ENCODE data around the gene SLC16A3.

SLC16A3 gene

DNA sequence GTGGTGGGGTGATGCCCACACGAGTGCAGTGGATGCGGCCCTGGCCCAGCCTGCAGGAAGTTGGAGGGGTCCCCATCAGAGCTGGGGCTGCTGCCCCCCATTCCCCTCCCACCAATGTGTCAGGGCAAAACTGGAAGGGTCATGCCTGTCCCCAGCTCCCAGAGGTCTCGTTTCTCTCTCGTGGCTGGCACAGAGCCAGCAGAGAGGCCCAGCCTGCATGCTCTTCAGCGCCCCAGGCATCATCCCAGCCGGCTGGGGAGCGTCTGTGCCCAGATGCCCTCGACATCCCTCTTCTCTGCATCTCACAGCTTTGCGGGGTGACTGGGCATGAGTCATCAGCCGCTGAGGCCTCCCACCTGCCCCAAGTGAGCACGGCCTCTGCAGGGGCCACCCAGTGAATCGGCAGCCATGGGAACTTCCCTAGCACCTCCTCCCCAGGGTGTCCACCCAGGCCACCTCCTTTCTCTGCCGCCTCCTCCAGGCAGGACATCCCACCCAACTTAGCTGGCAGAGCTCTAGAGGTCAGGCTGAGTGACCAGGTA, 54.4 kb downstream of the SLC16A3 start:
- TF ChIP-seq, protein P1, sequence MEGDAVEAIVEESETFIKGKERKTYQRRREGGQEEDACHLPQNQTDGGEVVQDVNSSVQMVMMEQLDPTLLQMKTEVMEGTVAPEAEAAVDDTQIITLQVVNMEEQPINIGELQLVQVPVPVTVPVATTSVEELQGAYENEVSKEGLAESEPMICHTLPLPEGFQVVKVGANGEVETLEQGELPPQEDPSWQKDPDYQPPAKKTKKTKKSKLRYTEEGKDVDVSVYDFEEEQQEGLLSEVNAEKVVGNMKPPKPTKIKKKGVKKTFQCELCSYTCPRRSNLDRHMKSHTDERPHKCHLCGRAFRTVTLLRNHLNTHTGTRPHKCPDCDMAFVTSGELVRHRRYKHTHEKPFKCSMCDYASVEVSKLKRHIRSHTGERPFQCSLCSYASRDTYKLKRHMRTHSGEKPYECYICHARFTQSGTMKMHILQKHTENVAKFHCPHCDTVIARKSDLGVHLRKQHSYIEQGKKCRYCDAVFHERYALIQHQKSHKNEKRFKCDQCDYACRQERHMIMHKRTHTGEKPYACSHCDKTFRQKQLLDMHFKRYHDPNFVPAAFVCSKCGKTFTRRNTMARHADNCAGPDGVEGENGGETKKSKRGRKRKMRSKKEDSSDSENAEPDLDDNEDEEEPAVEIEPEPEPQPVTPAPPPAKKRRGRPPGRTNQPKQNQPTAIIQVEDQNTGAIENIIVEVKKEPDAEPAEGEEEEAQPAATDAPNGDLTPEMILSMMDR (IDR thresholded peaks at IDR 0.05; ENCODE audit: low read depth, low read length): no peak
- H3K4me3 ChIP-seq (ENCODE audit: low read depth, low read length): no peak overlapping the region

- TF ChIP-seq, protein P1 (IDR thresholded peaks at IDR 0.05; ENCODE audit: low read depth, low read length): no peak
These were observed 56.3 kb downstream of the SLC16A3 start for GRCh38 chr17:82285141-82285540.

DNA sequence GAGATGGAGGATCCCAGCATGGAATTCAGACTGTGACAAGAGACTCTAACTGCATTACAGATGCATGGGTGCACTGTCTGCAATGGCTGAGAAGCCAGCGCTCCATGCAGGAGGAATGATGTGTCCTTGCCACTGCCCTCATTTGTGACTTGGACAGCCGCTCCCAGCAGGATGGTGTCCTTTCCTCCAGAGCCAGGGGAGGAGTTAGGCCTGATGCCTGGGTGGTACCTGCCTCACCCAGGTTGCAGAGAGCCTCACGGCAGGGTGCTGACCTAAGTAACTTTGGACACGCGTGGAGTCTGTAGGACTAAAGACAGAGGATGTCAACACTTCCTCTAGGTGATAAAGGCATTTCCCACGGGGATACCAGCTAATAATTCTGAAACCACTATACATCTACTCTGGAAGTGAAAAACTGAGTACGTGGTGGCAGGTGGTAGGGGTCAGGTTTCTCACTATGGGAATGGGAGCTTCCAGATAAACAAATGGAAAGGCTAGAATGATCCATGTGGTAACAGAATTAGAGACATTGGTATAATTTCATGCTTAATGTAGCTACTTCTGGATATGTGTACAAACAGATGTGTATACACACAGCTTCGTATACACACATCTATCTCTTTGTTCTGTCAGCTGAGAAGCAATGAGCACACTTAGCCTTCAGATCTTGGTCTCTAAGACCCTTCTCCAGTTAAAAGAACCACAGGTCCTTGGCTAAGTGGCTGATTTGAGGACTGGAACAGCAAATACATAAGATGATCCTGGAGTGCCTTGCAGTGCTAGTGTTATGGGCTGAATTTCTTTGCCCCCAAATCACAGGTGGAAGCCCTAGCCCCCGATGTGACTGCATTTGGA, 58.4 kb downstream of the SLC16A3 start:
- H3K4me3 ChIP-seq (ENCODE audit: low read depth, low read length): no peak overlapping the region
- TF ChIP-seq, protein P1 (IDR thresholded peaks at IDR 0.05; ENCODE audit: low read depth, low read length): no peak

More at GRCh38 chr17:82285141-82285540, 56.3 kb downstream of the SLC16A3 start:
- H3K4me3 ChIP-seq (ENCODE audit: low read depth, low read length): no peak overlapping the region

DNA sequence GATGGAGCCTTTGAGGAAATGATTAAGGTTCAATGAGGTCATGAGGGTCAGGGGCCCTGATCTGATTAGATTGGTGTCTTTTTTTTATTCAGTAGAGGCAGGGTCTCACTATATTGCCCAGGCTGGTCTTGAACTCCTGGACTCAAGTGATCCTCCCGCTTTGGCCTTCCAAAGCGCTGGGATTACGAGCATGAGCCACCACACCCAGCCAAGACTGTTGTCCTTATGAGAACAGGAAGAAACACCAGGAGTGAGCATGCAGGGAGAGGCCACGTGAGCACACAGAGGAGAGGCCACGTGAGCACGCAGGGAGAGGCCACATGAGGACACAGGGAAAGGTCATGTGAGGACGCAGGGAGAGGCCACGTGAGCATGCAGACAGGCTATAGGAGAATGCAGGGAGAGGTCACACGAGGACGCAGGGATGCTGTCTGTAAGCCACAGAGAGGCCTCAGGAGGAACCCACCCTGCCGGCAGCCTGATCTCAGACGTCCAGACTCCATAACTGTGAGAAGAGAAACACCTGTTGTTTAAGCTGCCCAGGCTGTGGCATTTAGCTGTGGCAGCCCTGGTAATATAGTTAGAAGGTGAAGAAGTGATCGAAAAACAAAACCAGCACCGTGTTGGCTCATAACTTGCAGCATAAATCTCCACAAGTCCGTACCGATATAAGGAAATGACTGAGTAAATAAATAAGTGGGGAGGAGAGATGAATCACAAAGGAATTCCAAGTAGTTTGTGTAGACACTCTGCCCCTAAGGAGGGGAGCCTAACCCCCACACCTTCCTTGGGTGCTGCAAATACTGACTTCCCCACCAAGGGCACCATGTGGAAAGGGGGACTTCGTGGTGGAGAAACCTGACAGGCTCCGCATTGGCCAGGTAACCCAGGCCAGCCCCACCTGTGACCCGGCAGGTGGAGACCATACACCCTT, 59.3 kb downstream of the SLC16A3 start:
- TF ChIP-seq, protein P1 (IDR thresholded peaks at IDR 0.05; ENCODE audit: low read depth, low read length): no peak
- H3K4me3 ChIP-seq (ENCODE audit: low read depth, low read length): no peak overlapping the region; the same call in 1 of the 2 replicates
